ENCODE measurements around the gene SGMS1. TPM values are rescaled to one million over a fixed set of nuclear protein-coding genes. Genes with fewer than 3 reads are reported as not detected.

The SGMS1 gene
- total RNA-seq, 3 donors from 2014 or later (not counting 1 experiment from before 2014, with no cell fraction given), result 24.5 to 32.7 (median 30.4) TPM

GRCh38 chr10:50347394-50347802 lies 276.4 kb downstream of the SGMS1 start:
- Mint-ChIP-seq H3K27ac (peak overlapping the region; percentile 27 to 79), H3K36me3 (peaks cover 11% of the 10 kb centered on the region), H3K27me3 (ENCODE audit: low read depth in 2 of 2) (no peaks in the 10 kb centered on the region), H3K4me1 (peaks cover 43 to 49% of the 10 kb centered on the region in 2 donors), H3K9me3 (peaks cover 0 to 6% of the 10 kb centered on the region in 2 donors), H3K4me3 (peak overlapping the region; percentile 1)
- no peaks in the 10 kb centered on the region for H3K27me3 ChIP-seq (ENCODE audit: control insufficient read depth, insufficient read depth, low read length)
- peak in 1 of 2 donors; percentile 25 for DNase-seq
- no peak overlapping the region for H3K27ac ChIP-seq (ENCODE audit: low read length)
- peaks cover 4% of the 10 kb centered on the region for H3K9me3 ChIP-seq (ENCODE audit: control insufficient read depth, insufficient read depth, low read length)
- peaks cover 7% of the 10 kb centered on the region for H3K4me1 ChIP-seq (ENCODE audit: control insufficient read depth, insufficient read depth, low read length)
- no peak for TF ChIP-seq CTCF (IDR thresholded peaks at IDR 0.05)
- no peak overlapping the region for H3K4me3 ChIP-seq (ENCODE audit: low read length)
- ATAC-seq, result peak in 2 of 3 donors; percentile 64 to 83
- intact Hi-C loops (cut with micrococcal nuclease), result no loop called here
- WGBS (ENCODE audit: insufficient coverage), result 88% methylated on average over 1 of the region's 1 CpG
- H3K36me3 ChIP-seq (ENCODE audit: control insufficient read depth, insufficient read depth, low read length), result peaks cover 8% of the 10 kb centered on the region

- Mint-ChIP-seq H3K4me3 (peak overlapping the region; percentile 1), H3K36me3 (peaks cover 11% of the 10 kb centered on the region), H3K27me3 (ENCODE audit: low read depth in 2 of 2) (no peaks in the 10 kb centered on the region), H3K4me1 (peaks cover 43 to 48% of the 10 kb centered on the region in 2 donors), H3K27ac (peak overlapping the region in 1 of 2 donors; percentile 79), H3K9me3 (peaks cover 0 to 6% of the 10 kb centered on the region in 2 donors)
- H3K36me3 ChIP-seq (ENCODE audit: control insufficient read depth, insufficient read depth, low read length), result peaks cover 8% of the 10 kb centered on the region
- peaks cover 4% of the 10 kb centered on the region for H3K9me3 ChIP-seq (ENCODE audit: control insufficient read depth, insufficient read depth, low read length)
- peaks cover 7% of the 10 kb centered on the region for H3K4me1 ChIP-seq (ENCODE audit: control insufficient read depth, insufficient read depth, low read length)
- TF ChIP-seq CTCF (IDR thresholded peaks at IDR 0.05), result no peak
- 93% methylated on average over 2 of the region's 2 CpGs for WGBS (ENCODE audit: insufficient coverage)
- DNase-seq (no peak), ATAC-seq (no peak)
- H3K27me3 ChIP-seq (ENCODE audit: control insufficient read depth, insufficient read depth, low read length), result no peaks in the 10 kb centered on the region
- no peak overlapping the region for H3K27ac ChIP-seq (ENCODE audit: low read length)
- no peak overlapping the region for H3K4me3 ChIP-seq (ENCODE audit: low read length)
- intact Hi-C loops (cut with micrococcal nuclease), result no loop called here
Measured at GRCh38 chr10:50346942-50347341, 276.8 kb downstream of the SGMS1 start.

GRCh38 chr10:50345545-50345944 lies 278.2 kb downstream of the SGMS1 start:
- Histone ChIP-seq H3K27ac (ENCODE audit: low read length) (no peak overlapping the region), H3K4me1 (ENCODE audit: control insufficient read depth, insufficient read depth, low read length) (peaks cover 7% of the 10 kb centered on the region), H3K4me3 (ENCODE audit: low read length) (no peak overlapping the region), H3K27me3 (ENCODE audit: control insufficient read depth, insufficient read depth, low read length) (no peaks in the 10 kb centered on the region), H3K9me3 (ENCODE audit: control insufficient read depth, insufficient read depth, low read length) (peaks cover 4% of the 10 kb centered on the region), H3K36me3 (ENCODE audit: control insufficient read depth, insufficient read depth, low read length) (peaks cover 8% of the 10 kb centered on the region)
- Mint-ChIP-seq H3K4me1 (peaks cover 36 to 42% of the 10 kb centered on the region in 2 donors), H3K27me3 (ENCODE audit: low read depth in 2 of 2) (no peaks in the 10 kb centered on the region), H3K36me3 (peaks cover 11% of the 10 kb centered on the region), H3K9me3 (peaks cover 0 to 6% of the 10 kb centered on the region in 2 donors), H3K4me3 (no peak overlapping the region), H3K27ac (no peak overlapping the region)
- intact Hi-C loops (cut with micrococcal nuclease), result no loop called here
- 94% methylated on average over 1 of the region's 3 CpGs for WGBS (ENCODE audit: insufficient coverage)
- TF ChIP-seq CTCF (IDR thresholded peaks at IDR 0.05), result no peak
- ATAC-seq (no peak), DNase-seq (no peak)

GRCh38 chr10:50343702-50344331 lies 279.9 kb downstream of the SGMS1 start:
- intact Hi-C loops (cut with micrococcal nuclease), result no loop called here
- Histone ChIP-seq H3K4me3 (ENCODE audit: low read length) (no peak overlapping the region), H3K4me1 (ENCODE audit: control insufficient read depth, insufficient read depth, low read length) (peaks cover 7% of the 10 kb centered on the region), H3K9me3 (ENCODE audit: control insufficient read depth, insufficient read depth, low read length) (no peaks in the 10 kb centered on the region), H3K27me3 (ENCODE audit: control insufficient read depth, insufficient read depth, low read length) (no peaks in the 10 kb centered on the region), H3K36me3 (ENCODE audit: control insufficient read depth, insufficient read depth, low read length) (peaks cover 11% of the 10 kb centered on the region), H3K27ac (ENCODE audit: low read length) (no peak overlapping the region)
- Mint-ChIP-seq H3K9me3 (no peaks in the 10 kb centered on the region), H3K36me3 (no peaks in the 10 kb centered on the region), H3K27ac (no peak overlapping the region), H3K4me1 (peaks cover 22 to 29% of the 10 kb centered on the region in 2 donors), H3K4me3 (no peak overlapping the region), H3K27me3 (ENCODE audit: low read depth in 2 of 2) (no peaks in the 10 kb centered on the region)
- DNase-seq, result no peak
- ATAC-seq, result peak in 1 of 3 donors; percentile 51
- WGBS (ENCODE audit: insufficient coverage), result 93% methylated on average over 12 of the region's 12 CpGs
- TF ChIP-seq CTCF (IDR thresholded peaks at IDR 0.05), result no peak
